ENCODE results near the gene CFAP251. TPM values are rescaled to one million over a fixed set of nuclear protein-coding genes. Genes with fewer than 3 reads are reported as not detected.

Gene CFAP251
- total RNA-seq, 1 donor from 2014 or later, result 0.92 TPM

DNA sequence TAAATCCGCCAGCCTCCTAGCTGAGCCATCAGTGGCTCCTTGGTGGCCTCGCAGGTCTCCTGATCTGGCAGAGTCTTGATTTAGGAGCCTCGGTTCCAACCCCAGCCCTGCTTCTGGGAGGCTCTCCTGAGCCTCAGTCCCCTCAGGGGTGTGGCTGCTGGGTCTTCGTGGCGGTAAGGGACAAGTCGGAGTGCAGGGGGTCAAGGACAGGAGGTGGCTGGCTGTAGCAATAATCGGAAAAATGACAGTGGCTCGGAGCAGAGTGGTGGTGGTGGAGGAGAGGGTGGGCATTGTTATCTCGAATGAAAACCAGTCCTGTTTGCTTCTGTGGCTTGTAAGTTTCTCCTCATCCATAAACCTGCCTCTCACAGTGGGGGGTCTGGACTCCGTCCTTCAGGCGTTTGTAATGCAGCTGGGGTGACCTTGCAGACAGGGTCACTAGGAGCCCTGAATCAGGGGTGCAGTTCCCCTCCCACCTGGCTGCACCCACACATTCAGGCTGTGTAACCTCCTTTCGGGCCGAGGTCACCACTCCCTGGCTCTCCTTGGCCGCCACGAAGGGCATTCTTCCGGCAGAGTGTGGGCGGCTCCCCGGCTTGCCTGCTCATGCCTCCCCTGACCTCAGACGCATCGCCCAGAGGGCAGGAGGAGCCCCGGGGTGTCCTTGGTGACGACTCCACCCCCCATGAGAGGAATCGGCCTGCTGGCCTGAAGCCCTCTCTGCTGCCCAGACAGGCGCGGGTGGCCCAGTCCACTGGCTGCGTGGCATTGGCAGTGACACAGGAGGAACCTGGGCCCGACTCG is 111.4 kb downstream of the CFAP251 start:
- Mint-ChIP-seq H3K4me1 (peaks cover 18% of the 10 kb centered on the region), H3K27me3 (ENCODE audit: insufficient read depth, low read depth) (peaks cover 10% of the 10 kb centered on the region), H3K36me3 (peaks cover 6% of the 10 kb centered on the region), H3K27ac (peak overlapping the region; percentile 57), H3K9me3 (peaks cover 3% of the 10 kb centered on the region), H3K4me3 (no peak overlapping the region)
- peaks cover 99% of the 10 kb centered on the region for H4K20me1 ChIP-seq (ENCODE audit: low read depth)
- H3K79me2 ChIP-seq (ENCODE audit: low read depth), result peaks cover 97% of the 10 kb centered on the region
- no peaks in the 10 kb centered on the region for H3K36me3 ChIP-seq
- no peaks in the 10 kb centered on the region for H3K27me3 ChIP-seq
- no peak overlapping the region for H3K27ac ChIP-seq
- no peak overlapping the region for H3K4me3 ChIP-seq
- TF ChIP-seq, protein P1, sequence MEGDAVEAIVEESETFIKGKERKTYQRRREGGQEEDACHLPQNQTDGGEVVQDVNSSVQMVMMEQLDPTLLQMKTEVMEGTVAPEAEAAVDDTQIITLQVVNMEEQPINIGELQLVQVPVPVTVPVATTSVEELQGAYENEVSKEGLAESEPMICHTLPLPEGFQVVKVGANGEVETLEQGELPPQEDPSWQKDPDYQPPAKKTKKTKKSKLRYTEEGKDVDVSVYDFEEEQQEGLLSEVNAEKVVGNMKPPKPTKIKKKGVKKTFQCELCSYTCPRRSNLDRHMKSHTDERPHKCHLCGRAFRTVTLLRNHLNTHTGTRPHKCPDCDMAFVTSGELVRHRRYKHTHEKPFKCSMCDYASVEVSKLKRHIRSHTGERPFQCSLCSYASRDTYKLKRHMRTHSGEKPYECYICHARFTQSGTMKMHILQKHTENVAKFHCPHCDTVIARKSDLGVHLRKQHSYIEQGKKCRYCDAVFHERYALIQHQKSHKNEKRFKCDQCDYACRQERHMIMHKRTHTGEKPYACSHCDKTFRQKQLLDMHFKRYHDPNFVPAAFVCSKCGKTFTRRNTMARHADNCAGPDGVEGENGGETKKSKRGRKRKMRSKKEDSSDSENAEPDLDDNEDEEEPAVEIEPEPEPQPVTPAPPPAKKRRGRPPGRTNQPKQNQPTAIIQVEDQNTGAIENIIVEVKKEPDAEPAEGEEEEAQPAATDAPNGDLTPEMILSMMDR (IDR thresholded peaks at IDR 0.05), result no peak
- TF ChIP-seq EZH2phosphoT487 (IDR thresholded peaks at IDR 0.05) (no peak), EZH2 (IDR thresholded peaks at IDR 0.05) (no peak)
- H2AFZ ChIP-seq (replicated peaks), result no peak overlapping the region
- H3K9ac ChIP-seq, result no peak overlapping the region
- H3K4me2 ChIP-seq, result no peak overlapping the region
- DNase-seq (ENCODE audit: low spot score), result no peak
- no peaks in the 10 kb centered on the region for H3K9me3 ChIP-seq (ENCODE audit: low read depth)
- H3F3A ChIP-seq (ENCODE audit: low read depth), result no peaks in the 10 kb centered on the region
- H3K4me1 ChIP-seq, result no peaks in the 10 kb centered on the region

DNA sequence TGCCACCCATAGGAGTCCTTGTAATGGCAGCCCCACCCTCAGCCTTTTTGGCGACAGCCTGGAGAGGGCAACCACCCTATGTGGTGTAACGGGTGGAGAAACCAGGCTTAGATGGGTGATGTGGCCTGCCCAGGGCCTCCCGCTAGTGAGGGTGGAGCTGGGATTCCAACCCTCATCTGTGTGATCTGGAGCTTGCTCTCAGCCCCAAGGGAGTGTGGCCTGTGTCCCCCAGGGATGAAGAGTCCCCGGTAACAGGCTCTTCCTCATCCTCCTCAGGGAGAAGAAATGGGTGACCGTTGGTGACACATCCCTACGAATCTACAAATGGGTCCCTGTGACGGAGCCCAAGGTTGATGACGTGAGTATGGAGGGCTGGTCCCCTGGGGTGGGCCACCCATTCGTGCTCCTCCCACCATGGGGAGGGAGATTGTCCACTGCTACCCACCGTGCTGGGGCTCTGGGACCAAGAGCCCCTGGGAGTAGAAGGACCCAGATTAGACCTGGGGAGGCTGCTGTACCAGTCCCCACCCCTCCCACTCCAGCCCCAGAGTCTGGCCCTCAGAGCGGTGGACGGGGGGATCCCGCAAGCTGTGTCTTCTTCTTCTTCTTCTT is 112.1 kb downstream of the CFAP251 start:
- TF ChIP-seq EZH2 (IDR thresholded peaks at IDR 0.05) (no peak), EZH2phosphoT487 (IDR thresholded peaks at IDR 0.05) (no peak)
- TF ChIP-seq, protein P1 (IDR thresholded peaks at IDR 0.05), result no peak
- Histone ChIP-seq H3K79me2 (ENCODE audit: low read depth) (peaks cover 90% of the 10 kb centered on the region), H2AFZ (replicated peaks) (no peak overlapping the region), H3F3A (ENCODE audit: low read depth) (no peaks in the 10 kb centered on the region), H3K9me3 (ENCODE audit: low read depth) (no peaks in the 10 kb centered on the region), H3K27me3 (no peaks in the 10 kb centered on the region), H3K4me3 (no peak overlapping the region), H4K20me1 (ENCODE audit: low read depth) (peaks cover 99% of the 10 kb centered on the region), H3K27ac (no peak overlapping the region), H3K9ac (no peak overlapping the region), H3K4me2 (no peak overlapping the region), H3K4me1 (no peaks in the 10 kb centered on the region), H3K36me3 (no peaks in the 10 kb centered on the region)
- H3K27me3 Mint-ChIP-seq (ENCODE audit: insufficient read depth, low read depth), result peaks cover 10% of the 10 kb centered on the region
- H3K27ac Mint-ChIP-seq, result no peak overlapping the region
- H3K9me3 Mint-ChIP-seq, result peaks cover 3% of the 10 kb centered on the region
- DNase-seq (ENCODE audit: low spot score), result no peak
- H3K4me1 Mint-ChIP-seq, result peaks cover 18% of the 10 kb centered on the region
- H3K36me3 Mint-ChIP-seq, result peaks cover 11% of the 10 kb centered on the region
- no peak overlapping the region for H3K4me3 Mint-ChIP-seq

DNA sequence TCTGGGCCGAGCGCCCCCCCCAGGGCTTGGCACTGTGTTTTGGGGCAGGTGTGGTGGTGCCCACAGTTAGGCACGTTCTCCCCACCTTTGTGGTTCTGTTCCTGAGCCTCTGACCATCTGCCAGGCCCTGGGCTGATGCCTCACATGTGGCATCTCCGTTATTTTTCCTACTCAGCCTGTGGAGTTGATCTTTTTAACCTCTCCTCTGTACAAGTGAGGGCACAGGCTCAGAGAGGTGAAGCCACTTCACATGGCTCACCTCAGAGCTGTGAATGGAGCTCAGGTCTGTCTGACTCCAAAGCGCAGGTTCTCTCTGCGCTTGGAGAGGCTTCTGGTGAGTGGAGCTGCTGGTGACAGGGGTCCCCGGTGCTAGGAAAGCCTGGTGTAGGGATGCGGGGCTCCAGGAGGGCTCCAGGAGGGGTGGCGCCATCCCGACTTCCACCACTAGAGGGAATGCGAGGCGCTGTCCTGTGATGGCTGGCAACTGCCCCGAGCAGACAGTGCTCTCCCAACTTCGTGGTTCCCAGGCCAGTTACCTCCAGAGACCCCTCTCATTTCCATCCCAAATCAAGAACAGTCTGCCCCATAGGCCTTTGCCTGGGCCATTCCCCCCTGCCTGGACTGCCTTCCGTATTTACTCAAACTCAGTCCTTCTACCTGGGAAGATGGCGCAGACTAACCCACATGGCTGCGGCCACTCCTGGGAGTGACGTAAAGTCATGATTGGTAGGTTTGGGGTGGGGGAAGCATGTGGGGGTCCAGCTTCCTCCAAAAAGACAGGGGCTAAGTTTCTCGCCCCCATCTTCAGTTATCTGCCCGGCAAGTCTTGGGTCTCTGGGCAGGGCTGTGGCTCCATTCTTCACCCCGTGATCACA is 113.2 kb downstream of the CFAP251 start:
- Histone ChIP-seq H3K27me3 (no peaks in the 10 kb centered on the region), H3K4me2 (no peak overlapping the region), H3K27ac (no peak overlapping the region), H3K79me2 (ENCODE audit: low read depth) (peaks cover 80% of the 10 kb centered on the region), H3K9ac (no peak overlapping the region), H3K36me3 (no peaks in the 10 kb centered on the region), H3K9me3 (ENCODE audit: low read depth) (no peaks in the 10 kb centered on the region), H3F3A (ENCODE audit: low read depth) (no peaks in the 10 kb centered on the region), H4K20me1 (ENCODE audit: low read depth) (peaks cover 89% of the 10 kb centered on the region), H2AFZ (replicated peaks) (no peak overlapping the region), H3K4me3 (no peak overlapping the region), H3K4me1 (no peaks in the 10 kb centered on the region)
- DNase-seq (ENCODE audit: low spot score), result peak; percentile 65
- Mint-ChIP-seq H3K27me3 (ENCODE audit: insufficient read depth, low read depth) (peaks cover 10% of the 10 kb centered on the region), H3K4me1 (peaks cover 16% of the 10 kb centered on the region), H3K36me3 (peaks cover 14% of the 10 kb centered on the region), H3K9me3 (peaks cover 3% of the 10 kb centered on the region), H3K4me3 (no peak overlapping the region), H3K27ac (no peak overlapping the region)
- TF ChIP-seq EZH2 (IDR thresholded peaks at IDR 0.05) (no peak), EZH2phosphoT487 (IDR thresholded peaks at IDR 0.05) (no peak)
- TF ChIP-seq, protein P1 (IDR thresholded peaks at IDR 0.05), result peak; percentile 71
